Body of pancreas (tissue), 4 donors: ENCODE data around the gene UBALD1.

Experiments used
- POLR2A ChIP-seq, 3 donors: fragments of 450-650 bp; IDR thresholded peaks; one replicate each; pipeline ENCODE4 v1.6.1; 2016; ENCODE audit warnings: antibody characterized with exemption in 3 of 3, mild to moderate bottlenecking in 2 of 3
- TF ChIP-seq, protein P1 (sequence below), 7 experiments: fragments of 450-650 bp in 4 of 7; fragments of 200-600 bp in 3 of 7; sonication (generic) in 3 of 7; IDR thresholded peaks; one replicate each; pipeline ENCODE4 v1.5.1; 2016 to 2019; ENCODE audit warnings: antibody characterized with exemption in 7 of 7

DNA sequence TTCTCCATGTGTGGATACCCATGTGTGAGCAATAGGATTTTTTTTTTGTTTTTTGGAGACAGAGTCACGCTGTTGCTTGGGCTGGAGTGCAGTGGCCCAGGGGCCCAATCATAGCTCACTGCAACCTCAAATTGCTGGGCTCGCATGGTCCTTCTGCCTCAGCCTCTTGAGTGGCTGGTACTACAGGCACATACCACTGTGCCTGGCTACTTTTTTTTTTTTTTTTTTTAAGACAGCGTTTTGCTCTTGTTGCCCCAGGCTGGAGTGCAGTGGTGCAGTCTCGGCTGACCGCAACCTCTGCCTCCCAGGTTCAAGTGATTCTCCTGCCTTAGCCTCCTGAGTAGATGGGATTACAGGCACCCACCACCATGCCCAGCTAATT lies 26.6 kb upstream of the UBALD1 start:
- TF ChIP-seq, protein P1, sequence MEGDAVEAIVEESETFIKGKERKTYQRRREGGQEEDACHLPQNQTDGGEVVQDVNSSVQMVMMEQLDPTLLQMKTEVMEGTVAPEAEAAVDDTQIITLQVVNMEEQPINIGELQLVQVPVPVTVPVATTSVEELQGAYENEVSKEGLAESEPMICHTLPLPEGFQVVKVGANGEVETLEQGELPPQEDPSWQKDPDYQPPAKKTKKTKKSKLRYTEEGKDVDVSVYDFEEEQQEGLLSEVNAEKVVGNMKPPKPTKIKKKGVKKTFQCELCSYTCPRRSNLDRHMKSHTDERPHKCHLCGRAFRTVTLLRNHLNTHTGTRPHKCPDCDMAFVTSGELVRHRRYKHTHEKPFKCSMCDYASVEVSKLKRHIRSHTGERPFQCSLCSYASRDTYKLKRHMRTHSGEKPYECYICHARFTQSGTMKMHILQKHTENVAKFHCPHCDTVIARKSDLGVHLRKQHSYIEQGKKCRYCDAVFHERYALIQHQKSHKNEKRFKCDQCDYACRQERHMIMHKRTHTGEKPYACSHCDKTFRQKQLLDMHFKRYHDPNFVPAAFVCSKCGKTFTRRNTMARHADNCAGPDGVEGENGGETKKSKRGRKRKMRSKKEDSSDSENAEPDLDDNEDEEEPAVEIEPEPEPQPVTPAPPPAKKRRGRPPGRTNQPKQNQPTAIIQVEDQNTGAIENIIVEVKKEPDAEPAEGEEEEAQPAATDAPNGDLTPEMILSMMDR (IDR thresholded peaks at IDR 0.05) = no peak
- no peak for TF ChIP-seq POLR2A (IDR thresholded peaks at IDR 0.05)
